GM10266 (cell line): ENCODE data around the gene ZMYM3.
"Not testable (repeated sequence)": the region's sequence is repeated elsewhere in the genome, so short reads cannot be mapped to it uniquely, and the experiment has no call there.

Source experiments
- DNase-seq: peaks from one replicate; pipeline ENCODE4 v3.0.0; 2012; ENCODE audit errors: extremely low spot score
- TF ChIP-seq, protein P1 (sequence below): IDR thresholded peaks from 2 replicates; pipeline ENCODE4 v1.5.1; 2012; ENCODE audit warnings: mild to moderate bottlenecking, low read depth; ENCODE audit not compliant: control insufficient read depth, insufficient read depth; ENCODE audit errors: missing control alignments

ZMYM3 gene

DNA sequence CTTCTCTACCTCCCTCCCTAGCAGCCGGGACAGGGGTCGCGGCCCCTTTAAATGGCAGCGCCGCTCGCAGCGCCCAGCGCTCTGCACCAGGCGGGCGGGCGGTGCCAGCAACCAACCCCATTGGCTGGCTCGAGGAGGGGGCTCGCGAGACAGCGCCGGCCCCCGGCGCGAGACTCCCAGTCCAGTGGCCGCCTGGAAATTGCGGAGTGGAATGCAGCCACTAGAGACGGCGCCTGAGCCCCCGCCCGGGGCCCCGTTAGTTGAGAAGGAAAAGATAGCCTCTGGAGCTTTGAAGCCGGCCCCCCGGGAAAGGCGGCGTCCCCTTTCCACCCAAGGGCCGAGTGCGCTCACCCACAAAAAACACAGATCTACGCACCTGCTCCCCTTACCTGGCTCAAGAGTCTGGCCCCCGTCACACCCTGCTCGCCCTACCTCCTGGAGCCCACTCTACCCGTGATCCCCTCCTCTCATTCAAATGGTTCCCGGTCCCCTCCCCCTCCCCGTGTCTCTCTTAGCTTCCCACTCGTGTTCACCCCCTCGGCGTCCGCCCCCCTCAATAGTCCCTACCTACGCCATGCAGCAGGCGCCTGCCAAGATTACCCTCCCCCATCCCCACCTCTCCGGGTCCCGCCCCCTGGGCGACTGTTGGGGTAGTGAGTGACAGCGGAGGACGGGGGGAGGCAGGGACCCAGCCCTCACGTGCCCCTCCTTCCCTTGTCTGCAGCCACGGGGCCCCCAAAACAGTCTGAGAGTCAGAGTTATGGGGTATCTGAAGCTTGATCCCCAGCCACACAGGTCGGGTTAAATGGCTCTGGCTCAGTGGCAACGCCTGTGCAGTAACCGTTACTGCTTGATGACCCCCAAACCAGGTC, at the start of gene ZMYM3:
Gene ZMYM3, minus strand, starts transcription at position 49 of the 872 bp plus-strand sequence. CDS start 885 bp downstream, outside the sequence.
- TF ChIP-seq, protein P1, sequence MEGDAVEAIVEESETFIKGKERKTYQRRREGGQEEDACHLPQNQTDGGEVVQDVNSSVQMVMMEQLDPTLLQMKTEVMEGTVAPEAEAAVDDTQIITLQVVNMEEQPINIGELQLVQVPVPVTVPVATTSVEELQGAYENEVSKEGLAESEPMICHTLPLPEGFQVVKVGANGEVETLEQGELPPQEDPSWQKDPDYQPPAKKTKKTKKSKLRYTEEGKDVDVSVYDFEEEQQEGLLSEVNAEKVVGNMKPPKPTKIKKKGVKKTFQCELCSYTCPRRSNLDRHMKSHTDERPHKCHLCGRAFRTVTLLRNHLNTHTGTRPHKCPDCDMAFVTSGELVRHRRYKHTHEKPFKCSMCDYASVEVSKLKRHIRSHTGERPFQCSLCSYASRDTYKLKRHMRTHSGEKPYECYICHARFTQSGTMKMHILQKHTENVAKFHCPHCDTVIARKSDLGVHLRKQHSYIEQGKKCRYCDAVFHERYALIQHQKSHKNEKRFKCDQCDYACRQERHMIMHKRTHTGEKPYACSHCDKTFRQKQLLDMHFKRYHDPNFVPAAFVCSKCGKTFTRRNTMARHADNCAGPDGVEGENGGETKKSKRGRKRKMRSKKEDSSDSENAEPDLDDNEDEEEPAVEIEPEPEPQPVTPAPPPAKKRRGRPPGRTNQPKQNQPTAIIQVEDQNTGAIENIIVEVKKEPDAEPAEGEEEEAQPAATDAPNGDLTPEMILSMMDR, result no peak
- DNase-seq, result peak; percentile 84

DNA sequence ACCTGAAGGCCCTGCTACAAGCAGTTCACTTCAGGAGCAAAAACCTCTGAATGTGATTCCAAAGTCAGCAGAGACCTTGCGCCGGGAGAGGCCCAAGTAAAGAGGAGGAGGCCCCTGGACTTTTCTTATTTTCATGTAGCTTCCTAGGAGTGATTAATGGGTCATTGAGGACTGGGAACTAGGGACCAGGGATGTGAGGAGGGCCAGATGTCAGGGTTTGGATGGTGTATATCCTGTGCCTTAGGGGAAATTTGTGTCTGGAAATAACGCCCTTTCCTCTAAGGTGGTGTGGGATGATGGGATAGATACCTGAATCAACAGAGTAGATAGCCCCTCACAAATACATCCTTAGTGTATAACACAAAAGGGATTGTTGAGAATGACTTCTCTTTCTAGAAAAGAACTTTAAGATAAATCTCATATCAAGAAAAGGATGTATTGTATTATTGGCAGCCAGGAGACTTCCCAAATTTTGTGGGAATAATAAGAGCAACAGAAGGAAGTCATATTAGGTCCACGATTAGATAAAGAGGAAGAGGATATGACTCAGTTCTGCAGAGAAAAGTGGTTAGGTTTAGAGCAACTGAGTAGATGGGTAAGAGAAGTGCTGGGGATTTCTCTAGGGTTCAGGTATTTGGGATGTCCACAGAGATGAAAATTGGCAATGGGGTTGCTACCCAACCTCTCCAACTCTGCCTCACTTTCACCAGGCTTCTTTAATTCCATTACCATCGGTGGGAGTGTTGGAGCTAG, 48.7 kb upstream of the ZMYM3 start:
- TF ChIP-seq, protein P1, result no peak
- DNase-seq, result no peak

DNA sequence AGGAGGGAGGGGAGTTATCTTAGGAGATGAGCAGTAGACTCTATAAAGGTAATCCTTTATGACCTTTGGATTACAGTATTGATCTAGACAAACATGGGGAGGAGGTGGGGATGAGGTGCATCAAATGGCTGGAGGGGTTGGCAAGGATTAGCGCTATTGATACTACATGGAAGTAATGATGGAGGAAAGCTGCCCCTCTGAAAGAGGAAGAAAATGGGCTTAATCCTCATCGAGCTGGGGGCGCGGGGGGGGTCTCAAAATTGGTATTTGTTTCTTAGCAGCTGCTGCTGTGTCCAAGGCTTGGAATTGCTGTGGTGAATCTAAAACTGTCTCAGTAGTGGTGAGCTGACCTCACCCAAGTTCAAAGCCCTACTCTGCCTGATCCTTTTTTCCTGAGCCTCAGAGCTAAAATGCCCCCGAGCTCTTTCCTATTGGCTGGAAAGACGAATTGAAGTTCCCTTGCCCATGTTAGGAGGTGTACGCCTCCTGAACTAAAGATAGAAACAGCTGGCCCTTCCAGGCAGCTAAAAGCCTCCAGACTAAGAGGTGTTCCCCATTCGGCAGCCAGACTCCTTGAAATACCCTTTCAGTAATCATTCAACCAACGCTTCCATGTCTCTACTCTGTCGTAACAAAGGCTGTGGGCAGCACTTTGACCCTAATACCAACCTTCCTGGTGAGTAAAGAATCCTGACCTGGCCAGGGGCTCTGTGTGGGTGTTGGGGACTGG, 47.4 kb upstream of the ZMYM3 start, which contains the start of gene ITGB1BP2:
Gene ITGB1BP2, plus strand, starts transcription at position 556 of the 730 bp plus-strand sequence. Its CDS starts 57 bp downstream, at position 613.
- TF ChIP-seq, protein P1, result no peak
- no peak for DNase-seq

DNA sequence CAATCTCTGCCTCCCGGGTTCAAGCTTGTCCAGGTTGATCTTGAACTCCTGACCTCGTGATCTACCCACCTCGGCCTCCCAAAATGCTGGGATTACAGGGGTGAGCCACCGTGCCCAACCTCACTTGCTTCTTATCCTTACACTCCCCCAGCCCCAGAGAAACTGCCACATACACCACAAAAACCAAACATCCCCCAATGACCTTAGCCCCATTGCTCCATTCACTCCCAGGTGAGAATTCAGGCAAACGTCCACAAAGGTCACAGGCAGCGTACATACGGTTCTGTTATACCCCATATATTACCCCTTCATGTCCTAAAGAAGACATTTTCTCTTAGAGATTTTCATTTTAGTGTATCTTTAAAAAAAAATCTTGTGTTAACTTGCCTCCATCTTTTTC, 46.6 kb upstream of the ZMYM3 start:
- not testable (repeated sequence) for DNase-seq

DNA sequence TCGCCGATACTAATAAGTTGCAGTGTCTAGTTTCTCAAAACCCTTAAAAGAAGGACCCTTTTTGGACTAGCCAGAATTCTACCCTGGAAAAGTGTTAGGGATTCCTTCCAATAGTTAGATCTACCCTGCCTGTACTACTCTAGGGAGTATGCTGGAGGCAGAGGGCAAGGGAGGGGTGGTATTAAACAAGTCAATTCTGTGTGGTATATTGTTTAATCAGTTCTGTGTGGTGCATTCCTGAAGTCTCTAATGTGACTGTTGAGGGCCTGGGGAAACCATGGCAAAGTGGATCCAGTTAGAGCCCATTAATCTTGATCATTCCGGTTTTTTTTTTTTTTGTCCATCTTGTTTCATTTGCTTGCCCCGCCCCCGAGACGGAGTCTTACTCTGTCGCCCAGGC, 46.1 kb upstream of the ZMYM3 start:
- DNase-seq, result not testable (repeated sequence)

DNA sequence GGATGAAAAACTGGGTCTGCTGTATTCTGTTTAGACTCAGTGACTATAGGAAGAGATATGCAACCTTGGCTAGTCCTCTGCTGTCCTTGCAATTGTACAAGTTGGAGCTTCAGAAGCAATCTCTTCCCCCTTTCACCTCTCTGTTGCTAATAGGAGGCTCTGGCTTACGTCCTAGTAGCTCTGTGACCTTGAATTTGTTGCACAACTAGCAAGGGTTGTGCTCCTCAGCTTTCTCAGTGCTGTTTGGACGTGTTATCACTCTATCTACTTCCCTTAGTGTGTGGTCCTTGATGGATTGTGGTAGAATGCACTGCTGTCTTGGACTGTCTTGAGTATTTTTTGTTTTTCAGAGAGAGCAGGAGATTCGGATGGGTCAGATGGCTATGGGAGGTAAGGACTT, 44.2 kb upstream of the ZMYM3 start:
- TF ChIP-seq, protein P1, result no peak
- no peak for DNase-seq

DNA sequence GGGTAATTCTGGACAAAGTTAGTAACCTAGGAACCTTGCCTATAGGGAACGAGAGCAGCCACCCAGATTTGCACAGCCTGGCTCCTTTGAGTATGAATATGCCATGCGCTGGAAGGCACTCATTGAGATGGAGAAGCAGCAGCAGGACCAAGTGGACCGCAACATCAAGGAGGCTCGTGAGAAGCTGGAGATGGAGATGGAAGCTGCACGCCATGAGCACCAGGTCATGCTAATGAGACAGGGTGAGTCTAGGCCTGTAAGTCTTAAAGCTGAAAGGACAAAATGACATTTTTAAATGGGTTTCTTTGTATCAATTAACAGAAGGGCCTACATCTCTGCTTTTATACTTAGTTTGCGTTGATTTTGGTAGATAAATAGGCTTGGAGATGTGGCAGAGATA, 42.9 kb upstream of the ZMYM3 start:
- TF ChIP-seq, protein P1, result no peak
- DNase-seq, result no peak
